ENCODE data around the gene GUCA2A. TPM values are rescaled to one million over a fixed set of nuclear protein-coding genes. Genes with fewer than 3 reads are reported as not detected.

GUCA2A gene
- polyA plus RNA-seq, 1 of the 3 experiments (the other 2 are of a cell fraction): not detected

DNA sequence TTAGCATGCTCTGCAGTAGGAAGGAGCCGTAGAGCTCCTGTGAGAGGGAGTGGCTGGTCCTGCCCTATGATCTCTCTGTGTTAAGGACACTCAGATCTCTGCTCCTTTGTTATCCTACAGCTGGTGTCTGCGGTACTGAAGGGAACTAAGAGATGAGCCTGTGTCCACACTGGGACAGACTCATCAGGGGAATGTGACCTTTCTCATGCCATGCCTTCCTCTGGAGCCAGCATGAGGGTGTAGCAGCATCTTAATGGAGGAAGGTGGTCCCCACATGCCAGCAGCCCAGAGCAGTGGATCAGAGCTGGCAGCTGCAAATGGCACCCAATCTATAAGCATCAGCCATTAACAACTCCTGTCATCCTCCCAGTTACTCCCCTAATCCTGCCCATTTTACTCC lies 36.0 kb downstream of the GUCA2A start:
- Histone ChIP-seq H3K4me2 (no peak overlapping the region), H3K79me2 (ENCODE audit: insufficient read depth) (no peaks in the 10 kb centered on the region), H3K9ac (no peak overlapping the region), H3K9me2 (no peaks in the 10 kb centered on the region), H4K20me1 (ENCODE audit: insufficient read depth) (no peaks in the 10 kb centered on the region), H3K4me1 (ENCODE audit: control insufficient read depth in 1 of 2, insufficient read depth in 2 of 2, low read depth in 1 of 2, low read length in 1 of 2) (no peaks in the 10 kb centered on the region; a peak in 1 of 4 replicates), H3K36me3 (replicated peaks in 1 of 2; ENCODE audit: control insufficient read depth in 1 of 2, insufficient read depth in 2 of 2, low read length in 1 of 2) (no peaks in the 10 kb centered on the region), H3K27ac (ENCODE audit: low read depth in 2 of 2, low read length in 1 of 2) (no peak overlapping the region), H3K4me3 (ENCODE audit: low read depth in 2 of 2, low read length in 1 of 2) (no peak overlapping the region), H3F3A (replicated peaks; ENCODE audit: insufficient read depth) (no peaks in the 10 kb centered on the region), H3K9me3 (no peaks in the 10 kb centered on the region), H2AFZ (ENCODE audit: low read depth) (no peak overlapping the region), H3K27me3 (ENCODE audit: insufficient read depth) (no peaks in the 10 kb centered on the region; the same call in 1 of the 2 replicates)
- TF ChIP-seq EZH2phosphoT487 (IDR thresholded peaks at IDR 0.05; ENCODE audit: borderline replicate concordance, low read depth) (no peak), RFX5 (IDR thresholded peaks at IDR 0.05; ENCODE audit: low read length) (no peak), ELF1 (IDR thresholded peaks at IDR 0.05) (no peak), RXRA (IDR thresholded peaks at IDR 0.05; ENCODE audit: borderline replicate concordance, low read depth) (no peak), CTCF (IDR thresholded peaks at IDR 0.05) (no peak), CHD2 (IDR thresholded peaks at IDR 0.05; ENCODE audit: low read length, partially characterized antibody) (no peak), RCOR1 (IDR thresholded peaks at IDR 0.05; ENCODE audit: low read length) (no peak), RAD21 (IDR thresholded peaks at IDR 0.05; ENCODE audit: low read length) (no peak), USF1 (IDR thresholded peaks at IDR 0.05; ENCODE audit: borderline replicate concordance, low read depth) (no peak), FOSL2 (IDR thresholded peaks at IDR 0.05; ENCODE audit: borderline replicate concordance, low read depth) (no peak), YY1 (IDR thresholded peaks at IDR 0.05; ENCODE audit: low read depth) (no peak), GATA2 (CRISPR knock-in tag; IDR thresholded peaks at IDR 0.05) (no peak), ZBTB33 (IDR thresholded peaks at IDR 0.05; ENCODE audit: borderline replicate concordance, low read depth) (no peak), JUND (IDR thresholded peaks at IDR 0.05) (no peak), TAF1 (IDR thresholded peaks at IDR 0.05; ENCODE audit: borderline replicate concordance, low read depth, low read length) (no peak)
- TF ChIP-seq, protein P1, sequence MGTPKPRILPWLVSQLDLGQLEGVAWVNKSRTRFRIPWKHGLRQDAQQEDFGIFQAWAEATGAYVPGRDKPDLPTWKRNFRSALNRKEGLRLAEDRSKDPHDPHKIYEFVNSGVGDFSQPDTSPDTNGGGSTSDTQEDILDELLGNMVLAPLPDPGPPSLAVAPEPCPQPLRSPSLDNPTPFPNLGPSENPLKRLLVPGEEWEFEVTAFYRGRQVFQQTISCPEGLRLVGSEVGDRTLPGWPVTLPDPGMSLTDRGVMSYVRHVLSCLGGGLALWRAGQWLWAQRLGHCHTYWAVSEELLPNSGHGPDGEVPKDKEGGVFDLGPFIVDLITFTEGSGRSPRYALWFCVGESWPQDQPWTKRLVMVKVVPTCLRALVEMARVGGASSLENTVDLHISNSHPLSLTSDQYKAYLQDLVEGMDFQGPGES (IDR thresholded peaks at IDR 0.05; ENCODE audit: low read depth, low read length): no peak
- ChIA-PET CTCF (interaction anchor here (1.0 to 2.0 kb wide), 2 partner anchors 10 to 19 kb away, joined by 4 to 5 read pairs; no protein-coding TSS in a partner anchor), POLR2A (no interaction called here)
- no peak for DNase-seq
- 75% methylated on average over 1 of the region's 2 CpGs for WGBS (ENCODE audit: low lambda C conversion rate)
